Renal cortex interstitium (tissue), 11 donors: ENCODE data around the gene NAXE. TPM values are rescaled to one million over a fixed set of nuclear protein-coding genes. Genes with fewer than 3 reads are reported as not detected.
"Not testable (repeated sequence)": the region's sequence is repeated elsewhere in the genome, so short reads cannot be mapped to it uniquely, and the experiment has no call there.

ENCODE experiments used
- DNase-seq, 11 donors: peaks; one replicate each; pipeline ENCODE4 v3.0.0-alpha.2; 2013; ENCODE audit warnings: low read depth in 9 of 11, low spot score in 4 of 11; ENCODE audit errors: extremely low read depth in 1 of 11
- polyA plus RNA-seq, 3 donors: library from polyadenylated mRNA; unstranded; fragments of 120-200 nt; gene quantifications; one replicate each; pipeline ENCODE4 v1.2.1, GENCODE V29; 2013; ENCODE audit not compliant: insufficient read length in 3 of 3

The NAXE gene
- polyA plus RNA-seq, 3 donors: 67.4 to 76.4 (median 73.0) TPM

DNA sequence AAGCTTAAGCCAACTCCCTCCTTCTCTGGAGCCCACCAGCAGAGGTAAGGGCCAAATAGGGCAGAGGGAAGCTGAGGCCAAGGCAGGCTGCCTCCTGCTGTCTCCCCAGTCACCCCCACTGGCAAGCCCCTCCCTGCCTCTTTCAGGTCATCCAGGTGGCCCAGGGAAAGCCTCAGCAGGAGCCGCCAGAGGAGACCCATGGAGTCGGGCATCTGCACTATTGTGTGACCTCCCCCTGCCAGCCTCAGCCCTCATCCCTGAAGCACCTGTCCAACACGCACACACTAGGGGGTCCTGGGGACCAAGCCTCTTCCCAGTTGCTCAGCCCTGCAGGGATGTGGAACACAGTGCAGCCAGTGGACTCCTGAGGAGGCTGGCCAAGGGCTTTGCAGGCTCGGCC is 5.3 kb upstream of the NAXE start:
- DNase-seq: no peak

DNA sequence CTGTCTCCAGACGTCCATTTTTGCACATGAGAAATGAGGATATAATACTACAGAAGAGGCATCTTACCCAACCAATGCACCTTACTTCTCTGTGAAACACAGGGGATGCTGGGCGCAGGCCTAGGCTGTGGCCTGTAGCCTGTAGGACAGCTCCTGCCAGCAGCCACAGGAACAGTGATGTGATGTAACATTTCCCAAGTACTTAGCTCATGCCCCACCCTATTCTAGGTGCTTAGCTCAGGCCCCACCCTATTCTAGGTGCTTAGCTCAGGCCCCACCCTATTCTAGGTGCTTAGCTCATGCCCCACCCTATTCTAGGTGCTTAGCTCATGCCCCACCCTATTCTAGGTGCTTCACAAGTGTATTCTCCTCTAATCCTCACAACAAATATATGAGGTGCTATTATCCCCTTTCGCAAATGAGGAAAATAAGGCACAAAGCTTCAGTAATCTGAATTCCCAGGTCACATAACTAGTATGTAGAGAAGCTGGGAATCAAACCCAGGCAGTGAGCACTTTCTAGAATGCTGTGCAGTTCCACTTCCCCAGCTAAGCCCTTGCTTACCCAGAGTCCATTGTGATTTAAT is 4.6 kb upstream of the NAXE start:
- DNase-seq: no peak

DNA sequence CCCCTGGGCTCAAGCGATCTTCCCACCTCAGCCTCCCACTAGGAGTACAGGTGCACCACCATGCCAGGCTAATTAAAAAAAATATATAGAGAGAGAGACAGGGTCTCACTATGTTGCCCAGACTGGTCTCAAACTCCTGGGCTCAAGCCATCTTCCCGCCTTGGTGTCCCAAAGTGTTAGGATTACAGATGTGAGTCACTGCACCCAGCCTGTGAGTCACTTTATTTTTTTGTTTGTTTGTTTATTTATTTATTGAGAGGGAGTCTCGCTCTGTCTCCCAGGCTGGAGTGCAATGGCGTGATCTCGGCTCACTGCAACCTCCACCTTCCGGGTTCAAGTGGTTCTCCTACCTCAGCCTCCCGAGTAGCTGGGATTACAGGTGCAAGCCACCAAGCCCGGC is 3.6 kb upstream of the NAXE start:
- DNase-seq: not testable (repeated sequence)

DNA sequence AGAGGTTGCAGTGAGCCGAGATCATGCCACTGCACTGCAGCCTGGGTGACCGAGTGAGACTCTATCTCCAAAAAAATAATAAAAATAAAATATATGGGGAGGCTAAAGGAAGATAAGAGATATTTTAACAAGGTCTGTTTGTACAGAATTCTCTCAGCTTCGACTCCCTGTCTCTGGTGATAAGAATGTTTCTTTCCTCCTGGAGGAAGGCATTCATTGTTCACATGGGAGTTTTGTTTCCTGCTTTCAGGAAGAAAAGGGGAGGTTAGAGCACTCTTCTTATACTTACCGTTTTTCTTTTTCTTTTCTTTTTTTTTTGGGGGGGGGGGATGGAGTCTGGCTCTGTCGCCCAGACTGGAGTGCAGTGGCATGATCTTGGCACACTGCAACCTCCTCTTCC is 2.0 kb upstream of the NAXE start:
- DNase-seq: no peak

DNA sequence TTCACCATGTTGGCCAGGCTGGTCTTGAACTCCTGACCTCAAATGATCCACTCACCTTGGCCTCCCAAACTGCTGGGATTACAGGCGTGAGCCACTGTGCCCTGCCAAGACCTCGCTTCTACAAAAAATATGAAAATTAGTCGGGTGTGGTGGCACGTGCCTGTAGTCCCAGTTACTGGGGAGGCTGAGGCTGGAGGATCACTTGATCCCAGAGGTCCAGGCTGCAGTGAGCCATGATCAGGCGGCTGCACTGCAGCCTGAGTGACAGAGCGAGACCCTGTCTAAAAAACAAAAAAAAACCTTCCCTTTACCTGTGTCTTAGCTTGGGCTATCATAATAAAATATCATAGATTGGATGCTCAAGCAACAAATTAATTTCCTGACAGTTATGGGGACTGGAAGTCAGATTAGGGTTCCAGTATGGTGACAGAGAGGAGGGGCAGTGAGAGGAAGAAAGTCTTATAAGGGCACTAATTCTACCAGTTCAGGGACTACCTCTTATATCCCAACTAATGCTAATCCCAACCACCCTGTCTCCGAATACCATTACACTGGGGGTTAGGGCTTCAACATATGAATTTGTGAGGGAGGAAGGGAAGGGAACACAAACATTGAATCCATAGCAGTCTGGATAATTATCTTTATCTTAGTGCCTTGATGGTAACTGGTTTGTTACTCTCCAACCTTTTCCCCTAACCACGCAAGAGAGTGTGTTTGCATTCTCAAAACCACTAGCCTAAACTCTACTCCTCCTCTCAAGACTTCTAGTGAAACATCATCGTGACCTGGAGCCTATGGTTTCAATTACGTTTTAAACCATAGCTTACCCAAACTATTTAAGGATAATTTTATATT is 1.0 kb upstream of the NAXE start:
- DNase-seq: no peak

DNA sequence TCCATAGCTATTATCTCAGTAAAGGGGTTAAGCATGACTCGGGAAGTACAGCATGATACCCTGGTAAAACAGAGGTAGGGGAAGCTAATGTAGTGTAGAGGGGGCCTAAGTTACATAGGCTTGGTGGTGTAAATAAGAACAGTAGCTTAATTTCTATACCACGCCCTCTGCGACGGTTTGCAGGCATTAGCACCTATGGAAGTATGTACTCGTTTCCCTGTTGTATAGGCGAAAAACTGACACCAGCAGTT is 470 bp upstream of the NAXE start:
- DNase-seq: no peak

DNA sequence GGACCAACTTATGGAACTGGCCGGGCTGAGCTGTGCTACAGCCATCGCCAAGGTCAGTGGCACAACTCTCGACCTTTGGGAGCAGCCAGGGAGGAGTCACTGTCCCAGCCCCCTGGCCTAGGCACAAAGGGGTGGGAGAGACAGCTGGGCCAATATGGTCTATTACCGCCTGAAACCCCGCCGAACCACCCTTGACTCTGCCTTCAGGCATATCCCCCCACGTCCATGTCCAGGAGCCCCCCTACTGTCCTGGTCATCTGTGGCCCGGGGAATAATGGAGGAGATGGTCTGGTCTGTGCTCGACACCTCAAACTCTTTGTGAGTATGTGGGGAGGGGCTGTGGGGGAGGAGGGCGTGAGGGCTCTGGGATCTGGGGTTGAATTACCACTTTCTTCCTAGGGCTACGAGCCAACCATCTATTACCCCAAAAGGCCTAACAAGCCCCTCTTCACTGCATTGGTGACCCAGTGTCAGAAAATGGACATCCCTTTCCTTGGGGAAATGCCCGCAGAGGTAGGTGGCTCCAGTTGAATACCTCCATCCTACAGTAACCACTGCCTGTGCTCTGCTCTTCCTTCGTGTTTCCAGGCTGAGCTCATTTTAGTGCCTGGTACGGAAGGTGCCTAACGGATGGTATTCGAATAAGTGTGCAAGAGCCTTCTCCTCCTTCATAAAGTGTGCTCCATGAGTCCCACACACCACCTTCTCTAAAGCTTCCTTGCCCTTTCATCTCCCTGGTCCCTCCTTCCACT is 758 bp downstream of the NAXE start:
- no peak for DNase-seq

DNA sequence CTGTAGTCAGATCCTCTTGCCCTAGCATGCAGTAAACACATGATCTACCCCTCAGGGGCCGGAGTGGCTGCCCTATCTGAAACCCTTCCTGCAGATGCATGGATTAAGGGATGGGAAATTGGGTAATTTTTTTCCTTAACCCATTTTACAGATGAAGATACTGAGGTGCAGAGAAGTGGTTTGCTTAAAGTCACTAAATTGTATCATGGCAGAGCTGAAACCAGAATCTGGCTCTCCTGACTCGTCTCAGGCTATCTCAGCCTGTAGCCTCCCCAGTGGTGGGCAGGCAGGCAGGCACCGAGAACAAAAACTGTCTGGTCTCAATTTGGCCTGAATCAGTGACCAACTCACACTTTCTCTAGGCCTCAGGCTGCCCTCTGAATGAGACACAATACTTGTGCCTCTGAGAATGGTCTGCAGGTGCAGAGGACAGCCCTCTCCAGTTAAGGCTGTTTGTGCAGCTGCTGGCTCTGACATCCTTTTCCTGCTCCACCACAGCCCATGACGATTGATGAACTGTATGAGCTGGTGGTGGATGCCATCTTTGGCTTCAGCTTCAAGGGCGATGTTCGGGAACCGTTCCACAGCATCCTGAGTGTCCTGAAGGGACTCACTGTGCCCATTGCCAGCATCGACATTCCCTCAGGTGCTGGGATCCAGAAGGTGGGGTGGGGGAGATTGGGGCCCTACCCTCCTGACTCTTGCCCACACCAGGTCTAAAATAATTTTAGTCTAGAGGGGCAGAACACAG is 1.5 kb downstream of the NAXE start:
- no peak for DNase-seq

DNA sequence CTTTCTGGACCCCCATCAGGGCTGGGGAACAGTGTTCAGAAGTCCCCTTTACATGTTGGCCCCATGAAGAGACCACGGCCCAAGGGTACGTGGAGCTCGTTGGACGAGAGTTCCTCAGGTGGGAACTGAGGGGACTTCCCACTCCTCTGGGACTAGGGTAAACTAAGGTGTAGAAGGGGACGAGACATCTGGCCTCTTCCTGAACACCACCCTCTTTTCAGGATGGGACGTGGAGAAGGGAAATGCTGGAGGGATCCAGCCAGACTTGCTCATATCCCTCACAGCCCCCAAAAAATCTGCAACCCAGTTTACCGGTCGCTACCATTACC is 2.0 kb downstream of the NAXE start:
- no peak for DNase-seq

DNA sequence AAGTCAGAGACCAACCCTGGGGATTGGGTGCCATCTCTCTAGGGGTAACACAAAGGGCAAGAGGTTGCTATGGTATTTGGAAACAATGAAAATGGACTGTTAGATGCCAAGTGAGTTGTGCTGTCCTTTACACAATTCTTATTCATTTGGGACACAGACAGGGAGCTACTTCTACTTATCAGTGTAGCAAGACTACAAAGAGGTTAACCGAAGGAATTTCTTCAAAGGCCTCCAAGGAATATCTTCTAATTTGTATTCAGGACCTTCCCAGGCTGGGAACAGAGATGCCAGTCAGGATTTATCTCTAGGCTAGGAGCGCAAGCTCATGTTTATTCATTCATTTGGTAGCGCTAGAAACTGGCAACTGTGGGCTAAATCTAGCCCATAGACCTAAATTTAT is 2.6 kb downstream of the NAXE start:
- no peak for DNase-seq

DNA sequence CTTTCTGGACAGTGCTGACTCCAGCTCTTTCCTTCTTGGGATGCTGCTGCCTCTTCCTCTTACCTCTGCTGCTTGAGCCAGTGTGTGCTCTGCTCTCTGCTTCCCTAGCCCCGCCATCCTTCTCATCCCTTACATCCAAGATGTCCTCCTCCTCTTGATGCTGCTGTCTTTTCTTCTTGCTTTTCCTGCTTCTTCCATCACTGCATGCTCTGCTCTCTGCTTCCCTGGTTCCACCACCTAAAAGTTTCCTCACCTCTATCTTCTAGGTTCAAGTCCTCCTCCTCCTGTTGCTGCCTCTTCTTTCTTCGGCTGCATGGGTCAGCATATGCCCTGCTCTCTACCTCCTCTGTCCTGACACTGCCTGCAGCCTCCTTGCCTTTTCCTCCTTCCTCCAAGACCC is 3.4 kb downstream of the NAXE start:
- DNase-seq: no peak

DNA sequence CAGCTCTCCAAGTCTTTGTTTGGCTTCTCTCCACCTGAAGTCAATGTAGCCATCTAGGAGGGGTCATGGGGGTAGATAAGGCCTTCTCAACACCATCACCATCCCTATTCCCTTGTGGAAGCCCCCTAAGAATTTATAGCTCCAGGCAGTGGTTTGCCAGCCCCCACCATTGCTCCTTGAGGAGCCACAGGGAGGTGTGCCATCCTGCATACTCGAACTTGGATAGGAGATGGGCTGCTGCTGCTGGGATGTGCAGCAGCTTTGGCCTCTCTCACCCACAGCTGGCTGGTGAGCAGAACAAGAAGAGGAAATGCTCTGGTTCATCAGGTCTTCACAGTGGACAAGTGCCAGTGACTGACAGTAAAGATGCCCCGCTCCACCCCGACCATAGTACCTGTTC is 4.8 kb downstream of the NAXE start:
- DNase-seq: no peak

DNA sequence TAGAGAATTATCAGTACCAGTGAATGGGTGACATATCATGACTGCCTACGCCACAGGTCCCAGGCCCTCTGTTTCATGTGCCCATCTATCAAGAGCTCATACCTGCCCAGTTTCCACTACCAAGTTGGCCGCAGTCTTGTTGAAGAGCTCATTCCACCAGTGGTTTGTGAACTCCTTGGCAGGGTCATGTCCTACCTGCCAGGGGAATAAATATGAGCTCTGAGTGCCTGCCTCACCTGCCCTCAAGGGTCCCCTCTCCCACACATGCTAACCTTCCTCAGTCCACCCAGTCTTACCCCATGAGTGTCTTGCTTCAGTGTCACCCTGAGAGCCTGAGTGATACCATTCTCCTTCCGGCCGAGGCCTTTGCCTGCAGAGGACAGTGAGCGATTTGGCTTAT is 6.5 kb downstream of the NAXE start:
- no peak for DNase-seq

DNA sequence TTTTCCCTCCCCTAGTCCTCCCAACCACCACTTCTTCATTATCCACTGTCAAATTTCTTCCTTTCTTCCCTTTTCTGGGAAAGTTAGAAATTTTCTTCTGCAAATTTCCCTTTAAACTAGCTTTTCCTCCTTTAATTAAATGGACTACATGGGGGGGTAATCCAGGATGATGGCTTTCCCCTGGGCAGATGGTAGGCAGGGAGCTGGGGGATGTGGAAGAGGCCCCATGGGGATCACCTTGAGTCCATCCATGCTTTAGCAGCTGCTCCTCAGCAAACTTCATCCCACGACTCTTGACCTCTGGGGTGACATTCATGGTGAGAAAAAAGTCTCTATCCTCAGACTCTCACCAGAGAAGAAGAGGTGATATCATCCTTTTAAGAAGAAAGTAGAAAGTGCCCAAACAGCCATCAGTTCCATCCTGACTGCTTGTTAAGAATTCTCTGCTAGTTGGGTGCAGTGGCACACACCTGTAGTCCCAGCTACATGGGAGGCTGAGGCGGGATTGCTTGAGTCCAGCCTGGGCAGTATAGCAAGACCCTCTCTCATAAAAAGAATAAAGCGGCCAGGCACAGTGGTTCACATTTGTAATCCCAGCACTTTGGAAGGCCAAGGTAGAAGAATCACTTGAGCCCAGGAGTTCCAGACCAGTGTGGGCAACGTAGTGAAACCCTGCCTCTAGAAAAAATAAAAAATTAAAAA is 7.3 kb downstream of the NAXE start:
- no peak for DNase-seq

DNA sequence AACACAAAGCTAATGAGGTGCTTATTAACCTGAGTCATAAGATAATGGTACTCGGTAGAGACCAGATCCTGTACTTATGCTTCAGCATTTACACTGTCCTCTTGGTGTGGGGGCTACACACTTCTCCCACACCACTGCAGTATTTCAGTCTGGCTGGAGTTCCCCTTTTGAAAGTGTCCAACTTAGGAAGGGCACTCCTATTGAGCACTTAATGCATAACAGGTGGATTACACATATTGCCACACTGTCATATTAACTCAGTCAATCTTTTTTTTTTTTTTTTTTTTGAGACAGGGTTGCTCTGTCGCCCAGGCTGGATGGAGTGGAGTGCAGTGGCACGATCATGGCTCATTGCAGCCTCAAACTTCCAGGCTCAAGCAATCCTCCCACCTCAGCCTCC is 8.2 kb downstream of the NAXE start:
- DNase-seq: no peak

DNA sequence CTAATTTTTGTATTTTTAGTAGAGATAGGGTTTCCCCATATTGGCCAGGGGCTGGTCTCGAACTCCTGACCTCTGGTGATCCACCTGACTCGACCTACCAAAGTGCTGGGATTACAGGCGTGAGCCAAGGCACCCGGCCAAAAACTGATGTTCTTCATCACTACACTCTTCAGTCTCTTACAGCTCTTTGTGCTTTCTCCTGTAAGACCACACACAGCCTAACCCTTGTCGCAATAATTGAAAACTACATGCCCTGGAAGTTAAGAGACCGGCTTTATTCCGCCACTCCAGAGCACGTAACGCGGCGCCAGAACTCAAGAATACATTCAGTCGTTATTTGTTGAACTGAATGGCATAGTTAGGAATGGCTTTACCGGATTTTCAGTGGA is 9.2 kb downstream of the NAXE start:
- DNase-seq: no peak

DNA sequence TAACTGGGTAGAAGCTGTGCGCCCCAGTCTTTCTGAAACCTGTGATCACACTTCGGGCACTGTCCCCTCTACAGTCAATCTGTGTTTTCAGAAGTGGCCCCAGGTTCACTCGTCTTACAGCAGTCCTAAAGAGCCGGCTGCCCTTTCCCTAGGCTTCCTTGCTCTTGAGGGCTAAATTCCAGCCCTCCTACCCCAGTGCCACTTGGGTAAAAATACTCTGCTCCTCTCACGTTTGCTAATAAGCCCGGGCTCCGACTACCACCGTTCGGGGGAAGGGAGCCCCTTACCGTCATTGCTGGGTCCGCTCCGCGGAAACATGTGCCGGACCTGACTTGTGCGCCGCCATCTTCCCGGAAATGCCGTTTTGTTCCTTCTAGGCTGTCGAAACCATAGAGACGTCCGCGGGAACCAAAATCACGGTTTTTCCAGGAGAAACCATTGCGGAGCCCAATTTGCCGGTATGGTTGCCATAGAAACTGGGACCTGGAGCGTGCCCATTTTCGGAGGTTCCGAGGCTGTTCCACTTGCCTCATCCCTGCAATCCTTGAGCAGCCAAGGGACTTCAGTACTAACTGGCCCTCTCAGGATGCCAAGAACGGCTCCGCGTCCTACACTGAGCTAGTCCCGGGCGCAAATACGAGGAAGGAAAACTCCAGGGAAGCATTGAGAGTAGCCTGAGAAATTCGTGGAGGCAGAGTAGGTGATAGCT is 9.7 kb downstream of the NAXE start, which contains the start of gene GPATCH4:
TSS of gene GPATCH4 (minus strand) at position 358 of the 709 bp plus-strand sequence.
- peak in 7 of 11 donors; percentile 70 to 85 (median 82) for DNase-seq

DNA sequence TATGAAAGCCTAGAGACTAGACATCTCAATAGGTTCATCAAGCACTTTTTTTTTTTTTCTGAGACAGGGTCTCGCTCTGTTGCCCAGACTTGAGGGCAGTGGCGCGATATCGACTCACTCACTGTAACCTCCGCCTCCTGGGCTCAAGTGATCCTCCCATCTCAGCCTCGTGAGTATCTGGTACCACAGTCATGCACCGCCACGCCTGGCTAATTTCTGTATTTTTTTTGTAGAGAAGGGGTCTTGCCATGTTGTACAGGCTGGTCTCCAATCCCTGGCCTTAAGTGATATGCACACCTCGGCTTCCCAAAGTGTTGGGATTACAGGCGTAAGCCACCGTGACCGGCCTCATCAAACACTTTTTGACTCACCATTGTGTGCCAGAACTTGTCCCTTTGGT is 10.3 kb downstream of the NAXE start:
- no peak for DNase-seq

DNA sequence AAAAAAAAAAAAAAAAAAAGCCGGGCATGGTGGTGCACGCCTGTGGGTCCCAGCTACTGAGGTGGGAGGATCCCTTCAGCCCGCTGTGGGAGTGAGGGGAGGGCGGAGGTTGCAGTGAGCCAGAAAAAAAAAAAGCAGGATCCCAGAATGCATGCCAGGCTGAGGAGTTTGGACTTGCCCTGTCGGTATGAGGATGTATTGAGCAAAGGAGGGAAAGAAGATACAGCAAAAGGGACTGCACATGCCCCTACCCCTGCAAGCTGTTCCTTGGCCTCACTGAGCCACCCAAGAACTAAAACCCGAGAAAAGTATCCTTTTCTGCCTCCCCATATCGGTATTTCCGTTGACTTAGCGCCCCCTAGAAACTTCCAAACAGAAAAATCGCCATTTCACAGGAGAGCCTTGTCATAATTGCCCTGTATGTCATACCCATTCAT is 11.0 kb downstream of the NAXE start:
- no peak for DNase-seq
